ENCODE data around the gene INPP4A. TPM values are rescaled to one million over a fixed set of nuclear protein-coding genes. Genes with fewer than 3 reads are reported as not detected.

Gene INPP4A
- total and polyA plus RNA-seq, 2 donors (not counting 3 experiments of a cell fraction or from before 2014, with no cell fraction given) = 14.9 to 28.8 TPM

DNA sequence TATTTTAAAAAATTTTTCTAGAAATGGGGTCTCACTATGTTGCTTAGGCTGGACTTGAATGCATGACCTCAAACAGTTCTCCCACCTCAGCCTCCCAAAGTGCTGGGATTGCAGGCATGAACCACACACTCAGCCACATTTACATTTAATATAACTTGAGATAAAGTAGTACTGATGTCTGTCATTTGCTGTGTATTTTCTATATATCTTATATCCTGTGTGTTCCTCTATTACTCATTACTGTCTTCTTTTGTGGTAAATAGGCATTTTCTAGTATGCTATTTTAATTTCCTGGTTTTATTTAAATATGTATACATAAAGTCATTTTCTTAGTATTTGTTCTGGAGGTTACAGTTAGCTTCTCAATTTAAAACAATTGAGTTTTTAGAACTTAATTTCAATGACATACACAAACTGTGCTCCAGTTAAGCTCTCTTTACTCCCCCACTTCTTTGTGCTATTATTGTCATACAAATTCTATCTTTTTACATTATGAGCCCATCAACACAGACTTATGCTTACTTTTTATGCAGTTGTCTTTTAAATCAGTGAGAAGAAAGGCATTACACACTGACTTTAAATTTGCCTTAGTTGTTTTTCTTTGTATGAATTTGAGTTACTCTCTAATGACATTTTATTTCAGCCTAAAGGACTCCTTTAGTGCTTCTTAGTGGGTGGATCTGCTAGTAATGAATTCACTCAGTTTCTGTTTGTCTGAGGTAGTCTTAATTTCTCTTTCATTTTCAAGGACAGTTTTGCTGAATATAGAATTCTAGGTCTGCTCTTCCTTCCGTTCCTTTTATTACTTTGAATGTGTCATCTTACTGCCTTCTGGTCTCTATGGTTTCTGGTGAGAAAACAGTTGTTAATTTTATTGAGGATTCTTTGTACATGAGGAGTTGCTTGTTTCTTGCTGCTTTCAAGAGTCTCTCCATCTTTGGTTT lies 6.2 kb upstream of the INPP4A start:
- DNase-seq (ENCODE audit: low read depth, low spot score) (no peak), FAIRE-seq (no peak)
- no peak overlapping the region for H3K4me2 ChIP-seq (ENCODE audit: insufficient read depth, low read length)
- no TSS peak for BruUV-seq (replicated peaks)
- no peaks in the 10 kb centered on the region for H3K9me1 ChIP-seq (replicated peaks; ENCODE audit: control insufficient read depth, extremely low read depth, insufficient read depth, low read length)
- H3K27ac ChIP-seq (ENCODE audit: insufficient read depth, low read depth, low read length) = no peak overlapping the region
- intact Hi-C loops (cut with micrococcal nuclease) = no loop called here
- H3K36me3 ChIP-seq (ENCODE audit: control insufficient read depth in 2 of 2, extremely low read depth in 1 of 2, insufficient read depth in 2 of 2, low read length in 2 of 2) = no peaks in the 10 kb centered on the region
- no peaks in the 10 kb centered on the region for H3K79me2 ChIP-seq (ENCODE audit: control insufficient read depth, insufficient read depth, low read length)
- ChIA-PET CTCF (no interaction called here), POLR2A (no interaction called here)
- H4K20me1 ChIP-seq (replicated peaks; ENCODE audit: control insufficient read depth, extremely low read depth, insufficient read depth, low read length) = no peaks in the 10 kb centered on the region
- no peak overlapping the region for H2AFZ ChIP-seq (ENCODE audit: low read depth, low read length)
- no peak for TF ChIP-seq POLR2A (IDR thresholded peaks at IDR 0.05; ENCODE audit: low read depth, low read length)
- no peak for TF ChIP-seq EZH2 (IDR thresholded peaks at IDR 0.05; ENCODE audit: borderline replicate concordance, low read depth, low read length, severe bottlenecking)
- no peak for TF ChIP-seq JUN (IDR thresholded peaks at IDR 0.05; ENCODE audit: borderline replicate concordance, insufficient read depth, insufficient read length, low read depth)
- TF ChIP-seq GATA2 (IDR thresholded peaks at IDR 0.05; ENCODE audit: insufficient read depth, insufficient read length, low read depth, low read length) = no peak
- no peak for TF ChIP-seq POLR2AphosphoS5 (IDR thresholded peaks at IDR 0.05; ENCODE audit: insufficient read depth, low read depth, low read length)
- no peak for TF ChIP-seq MYC (IDR thresholded peaks at IDR 0.05; ENCODE audit: low read depth, low read length)
- no peaks in the 10 kb centered on the region for H3K27me3 ChIP-seq (ENCODE audit: control insufficient read depth in 2 of 2, insufficient read depth in 2 of 2, low read length in 2 of 2)
- no peak overlapping the region for H3K9ac ChIP-seq (replicated peaks; ENCODE audit: extremely low read depth, insufficient read depth, low read length)
- no peaks in the 10 kb centered on the region for H3K4me1 ChIP-seq (ENCODE audit: control insufficient read depth, extremely low read depth, insufficient read depth, low read length)
- dilution Hi-C loops (cut with MboI; ENCODE audit: extremely low pct_ligation_motif_present, low sequenced_read_pairs) = no loop called here
- no peaks in the 10 kb centered on the region for H3K9me3 ChIP-seq (replicated peaks; ENCODE audit: control insufficient read depth, insufficient read depth, low read length)
- H3K4me3 ChIP-seq (replicated peaks in 1 of 3; ENCODE audit: insufficient read depth in 1 of 3, low read depth in 1 of 3, low read length in 3 of 3) = no peak overlapping the region

All from endothelial cell of umbilical vein (primary cell).